ENCODE measurements around the gene MAP3K8.

MAP3K8 gene

DNA sequence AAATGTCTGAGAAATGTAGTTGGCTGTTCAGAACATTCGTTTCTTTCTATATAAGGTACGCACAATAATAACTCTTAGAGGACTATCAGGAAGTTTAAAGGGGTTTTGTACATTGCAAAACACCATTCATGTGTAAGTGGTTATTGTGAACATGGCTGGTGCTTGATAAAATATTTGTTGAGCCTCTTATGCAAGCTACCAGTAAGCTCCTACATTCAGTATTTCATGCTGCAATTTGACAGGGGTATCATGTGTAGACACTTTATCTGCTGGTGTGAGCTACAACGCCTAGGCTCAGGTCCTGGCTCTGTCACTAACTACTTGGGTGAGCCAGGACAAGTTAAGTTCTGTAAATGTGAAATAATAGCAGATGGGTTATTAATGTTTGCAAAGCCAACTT lies 75.5 kb downstream of the MAP3K8 start:
- Histone ChIP-seq H3K9me2 (replicated peaks; ENCODE audit: control insufficient read depth, low read length) (no peaks in the 10 kb centered on the region), H3K4me1 (ENCODE audit: control insufficient read depth, low read length) (no peaks in the 10 kb centered on the region), H3F3A (ENCODE audit: control insufficient read depth, insufficient read depth) (no peaks in the 10 kb centered on the region), H3K4me3 (ENCODE audit: low read length) (no peak overlapping the region), H3K4me2 (ENCODE audit: low read length) (no peak overlapping the region), H3K79me2 (ENCODE audit: control insufficient read depth, low read length) (no peaks in the 10 kb centered on the region), H3K9me3 (ENCODE audit: control insufficient read depth, insufficient read depth, low read length) (no peaks in the 10 kb centered on the region), H3K27me3 (ENCODE audit: control insufficient read depth, low read length) (peaks cover 11% of the 10 kb centered on the region), H4K20me1 (ENCODE audit: control insufficient read depth, insufficient read depth, low read depth, low read length) (no peaks in the 10 kb centered on the region), H3K27ac (ENCODE audit: low read depth, low read length) (no peak overlapping the region), H3K36me3 (ENCODE audit: control insufficient read depth, low read length) (no peaks in the 10 kb centered on the region)
- TF ChIP-seq CTCF (IDR thresholded peaks at IDR 0.05; ENCODE audit: low read depth, low read length, poor library complexity, severe bottlenecking) (no peak), EZH2phosphoT487 (IDR thresholded peaks at IDR 0.05; ENCODE audit: borderline replicate concordance, low read length) (no peak)

GRCh38 chr10:30510184-30510931 lies 76.4 kb downstream of the MAP3K8 start:
- H3K36me3 ChIP-seq (ENCODE audit: control insufficient read depth, low read length): no peaks in the 10 kb centered on the region
- no peak overlapping the region for H3K27ac ChIP-seq (ENCODE audit: low read depth, low read length)
- no peaks in the 10 kb centered on the region for H3K9me2 ChIP-seq (replicated peaks; ENCODE audit: control insufficient read depth, low read length)
- H3K4me2 ChIP-seq (ENCODE audit: low read length): no peak overlapping the region
- no peaks in the 10 kb centered on the region for H3K9me3 ChIP-seq (ENCODE audit: control insufficient read depth, insufficient read depth, low read length)
- H3K79me2 ChIP-seq (ENCODE audit: control insufficient read depth, low read length): no peaks in the 10 kb centered on the region
- H3K27me3 ChIP-seq (ENCODE audit: control insufficient read depth, low read length): peaks cover 11% of the 10 kb centered on the region
- no peaks in the 10 kb centered on the region for H3F3A ChIP-seq (ENCODE audit: control insufficient read depth, insufficient read depth)
- H3K4me3 ChIP-seq (ENCODE audit: low read length): no peak overlapping the region
- TF ChIP-seq EZH2phosphoT487 (IDR thresholded peaks at IDR 0.05; ENCODE audit: borderline replicate concordance, low read length): no peak
- TF ChIP-seq CTCF (IDR thresholded peaks at IDR 0.05; ENCODE audit: low read depth, low read length, poor library complexity, severe bottlenecking): no peak
- no peaks in the 10 kb centered on the region for H3K4me1 ChIP-seq (ENCODE audit: control insufficient read depth, low read length)
- H4K20me1 ChIP-seq (ENCODE audit: control insufficient read depth, insufficient read depth, low read depth, low read length): no peaks in the 10 kb centered on the region

GRCh38 chr10:30510932-30511700 lies 77.1 kb downstream of the MAP3K8 start:
- Histone ChIP-seq H3K4me3 (ENCODE audit: low read length) (no peak overlapping the region), H3K27ac (ENCODE audit: low read depth, low read length) (no peak overlapping the region), H3K79me2 (ENCODE audit: control insufficient read depth, low read length) (no peaks in the 10 kb centered on the region), H3K4me1 (ENCODE audit: control insufficient read depth, low read length) (no peaks in the 10 kb centered on the region), H3K9me2 (replicated peaks; ENCODE audit: control insufficient read depth, low read length) (no peaks in the 10 kb centered on the region), H3K9me3 (ENCODE audit: control insufficient read depth, insufficient read depth, low read length) (no peaks in the 10 kb centered on the region), H3K27me3 (ENCODE audit: control insufficient read depth, low read length) (peaks cover 8% of the 10 kb centered on the region), H4K20me1 (ENCODE audit: control insufficient read depth, insufficient read depth, low read depth, low read length) (no peaks in the 10 kb centered on the region), H3K4me2 (ENCODE audit: low read length) (no peak overlapping the region), H3F3A (ENCODE audit: control insufficient read depth, insufficient read depth) (no peaks in the 10 kb centered on the region), H3K36me3 (ENCODE audit: control insufficient read depth, low read length) (no peaks in the 10 kb centered on the region)
- TF ChIP-seq CTCF (IDR thresholded peaks at IDR 0.05; ENCODE audit: low read depth, low read length, poor library complexity, severe bottlenecking) (no peak), EZH2phosphoT487 (IDR thresholded peaks at IDR 0.05; ENCODE audit: borderline replicate concordance, low read length) (no peak)

Data from DOHH2 (cell line).